WTC11 (cell line): ENCODE data around the gene TIMM22.

Experiments used
- ATF3 ChIP-seq: sonication (generic); formaldehyde crosslinking; conservative IDR thresholded peaks from 2 replicates; pipeline ENCODE4 v1.8.1; 2022; ENCODE audit warnings: mild to moderate bottlenecking, missing genetic modification reagents
- CTCF ChIP-seq: fragments of 200-600 bp; IDR thresholded peaks from 2 replicates; pipeline ENCODE4 v1.8.0; 2022; ENCODE audit warnings: antibody characterized with exemption
- ELF4 ChIP-seq: sonication (generic); formaldehyde crosslinking; IDR thresholded peaks from 2 replicates; pipeline ENCODE4 v1.8.1; 2022; ENCODE audit warnings: low read depth, mild to moderate bottlenecking, moderate library complexity, missing genetic modification reagents
- ETV6 ChIP-seq: sonication (generic); formaldehyde crosslinking; IDR thresholded peaks from 2 replicates; pipeline ENCODE4 v1.8.1; 2022; ENCODE audit warnings: mild to moderate bottlenecking, missing genetic modification reagents
- FOXK1 ChIP-seq: sonication (generic); formaldehyde crosslinking; IDR thresholded peaks from 2 replicates; pipeline ENCODE4 v1.8.0; 2022; ENCODE audit warnings: mild to moderate bottlenecking, moderate library complexity, missing genetic modification reagents
- GRHL2 ChIP-seq: fragments of 250-450 bp; sonication (Bioruptor Pico); IDR thresholded peaks from 2 replicates; pipeline ENCODE4 v1.8.0; 2022; ENCODE audit warnings: mild to moderate bottlenecking, moderate library complexity; ENCODE audit not compliant: insufficient replicate concordance, severe bottlenecking
- GTF2I ChIP-seq: fragments of 250-450 bp; sonication (Bioruptor Pico); conservative IDR thresholded peaks from 2 replicates; pipeline ENCODE4 v1.4.0; 2021; ENCODE audit warnings: mild to moderate bottlenecking
- NFE2L1 ChIP-seq: sonication (generic); formaldehyde crosslinking; IDR thresholded peaks from 2 replicates; pipeline ENCODE4 v1.8.1; 2023; ENCODE audit warnings: missing genetic modification reagents
- ZNF263 ChIP-seq: sonication (generic); formaldehyde crosslinking; IDR thresholded peaks from 2 replicates; pipeline ENCODE4 v1.8.1; 2022; ENCODE audit warnings: low read depth, mild to moderate bottlenecking, moderate library complexity, missing genetic modification reagents
- ZNF317 ChIP-seq: sonication (generic); formaldehyde crosslinking; IDR thresholded peaks from 2 replicates; pipeline ENCODE4 v1.8.1; 2023; ENCODE audit warnings: low read depth, mild to moderate bottlenecking, moderate library complexity, missing genetic modification reagents, borderline replicate concordance
- TF ChIP-seq, protein P1 (sequence below): sonication (generic); formaldehyde crosslinking; IDR thresholded peaks from 2 replicates; pipeline ENCODE4 v1.8.1; 2022; ENCODE audit warnings: mild to moderate bottlenecking, moderate library complexity, missing genetic modification reagents
- TF ChIP-seq, protein P2 (sequence below): sonication (generic); formaldehyde crosslinking; IDR thresholded peaks from 2 replicates; pipeline ENCODE4 v1.8.1; 2023; ENCODE audit warnings: mild to moderate bottlenecking, missing genetic modification reagents, moderate library complexity
- TF ChIP-seq, protein P3 (sequence below): sonication (generic); formaldehyde crosslinking; IDR thresholded peaks from 2 replicates; pipeline ENCODE4 v1.8.0; 2022; ENCODE audit warnings: mild to moderate bottlenecking, missing genetic modification reagents

GRCh38 chr17:1010086-1010450 lies 13.1 kb downstream of the TIMM22 start:
- TF ChIP-seq CTCF: no peak
- TF ChIP-seq GRHL2 (CRISPR knock-in tag): no peak
- TF ChIP-seq, protein P1, sequence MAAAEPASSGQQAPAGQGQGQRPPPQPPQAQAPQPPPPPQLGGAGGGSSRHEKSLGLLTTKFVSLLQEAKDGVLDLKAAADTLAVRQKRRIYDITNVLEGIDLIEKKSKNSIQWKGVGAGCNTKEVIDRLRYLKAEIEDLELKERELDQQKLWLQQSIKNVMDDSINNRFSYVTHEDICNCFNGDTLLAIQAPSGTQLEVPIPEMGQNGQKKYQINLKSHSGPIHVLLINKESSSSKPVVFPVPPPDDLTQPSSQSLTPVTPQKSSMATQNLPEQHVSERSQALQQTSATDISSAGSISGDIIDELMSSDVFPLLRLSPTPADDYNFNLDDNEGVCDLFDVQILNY (CRISPR knock-in tag): no peak
- no peak for TF ChIP-seq ZNF317 (CRISPR knock-in tag)
- no peak for TF ChIP-seq NFE2L1 (CRISPR knock-in tag)
- TF ChIP-seq GTF2I: no peak
- TF ChIP-seq ATF3: no peak
- TF ChIP-seq ETV6: no peak
- TF ChIP-seq ZNF263 (CRISPR knock-in tag): no peak
- TF ChIP-seq, protein P2, sequence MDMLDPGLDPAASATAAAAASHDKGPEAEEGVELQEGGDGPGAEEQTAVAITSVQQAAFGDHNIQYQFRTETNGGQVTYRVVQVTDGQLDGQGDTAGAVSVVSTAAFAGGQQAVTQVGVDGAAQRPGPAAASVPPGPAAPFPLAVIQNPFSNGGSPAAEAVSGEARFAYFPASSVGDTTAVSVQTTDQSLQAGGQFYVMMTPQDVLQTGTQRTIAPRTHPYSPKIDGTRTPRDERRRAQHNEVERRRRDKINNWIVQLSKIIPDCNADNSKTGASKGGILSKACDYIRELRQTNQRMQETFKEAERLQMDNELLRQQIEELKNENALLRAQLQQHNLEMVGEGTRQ (CRISPR knock-in tag): no peak
- TF ChIP-seq ELF4 (CRISPR knock-in tag): no peak
- TF ChIP-seq, protein P3, sequence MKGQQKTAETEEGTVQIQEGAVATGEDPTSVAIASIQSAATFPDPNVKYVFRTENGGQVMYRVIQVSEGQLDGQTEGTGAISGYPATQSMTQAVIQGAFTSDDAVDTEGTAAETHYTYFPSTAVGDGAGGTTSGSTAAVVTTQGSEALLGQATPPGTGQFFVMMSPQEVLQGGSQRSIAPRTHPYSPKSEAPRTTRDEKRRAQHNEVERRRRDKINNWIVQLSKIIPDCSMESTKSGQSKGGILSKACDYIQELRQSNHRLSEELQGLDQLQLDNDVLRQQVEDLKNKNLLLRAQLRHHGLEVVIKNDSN (CRISPR knock-in tag): no peak
- no peak for TF ChIP-seq FOXK1 (CRISPR knock-in tag)
